ENCODE data around the gene TIAL1.
"Not testable (repeated sequence)": the region's sequence is repeated elsewhere in the genome, so short reads cannot be mapped to it uniquely, and the experiment has no call there.

Gene TIAL1

DNA sequence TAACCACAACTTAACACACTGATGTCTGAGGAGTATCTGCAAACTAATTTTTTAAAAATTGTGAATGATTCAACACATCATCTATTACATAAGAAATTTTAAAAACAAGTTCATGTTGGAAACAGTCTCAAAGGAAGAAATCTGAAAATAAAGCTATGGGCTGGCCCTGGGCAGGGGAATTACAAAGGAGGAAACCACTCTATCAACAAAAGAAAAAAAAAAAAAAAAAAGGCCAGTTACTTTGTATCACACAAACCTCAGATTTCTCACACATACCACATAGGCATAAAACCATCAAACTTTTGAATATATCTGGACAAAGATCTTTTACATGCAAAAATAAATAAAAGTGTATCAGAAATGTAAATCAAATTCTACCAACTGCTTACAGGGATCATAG is 20.8 kb downstream of the TIAL1 start:
- TF ChIP-seq, protein P1, sequence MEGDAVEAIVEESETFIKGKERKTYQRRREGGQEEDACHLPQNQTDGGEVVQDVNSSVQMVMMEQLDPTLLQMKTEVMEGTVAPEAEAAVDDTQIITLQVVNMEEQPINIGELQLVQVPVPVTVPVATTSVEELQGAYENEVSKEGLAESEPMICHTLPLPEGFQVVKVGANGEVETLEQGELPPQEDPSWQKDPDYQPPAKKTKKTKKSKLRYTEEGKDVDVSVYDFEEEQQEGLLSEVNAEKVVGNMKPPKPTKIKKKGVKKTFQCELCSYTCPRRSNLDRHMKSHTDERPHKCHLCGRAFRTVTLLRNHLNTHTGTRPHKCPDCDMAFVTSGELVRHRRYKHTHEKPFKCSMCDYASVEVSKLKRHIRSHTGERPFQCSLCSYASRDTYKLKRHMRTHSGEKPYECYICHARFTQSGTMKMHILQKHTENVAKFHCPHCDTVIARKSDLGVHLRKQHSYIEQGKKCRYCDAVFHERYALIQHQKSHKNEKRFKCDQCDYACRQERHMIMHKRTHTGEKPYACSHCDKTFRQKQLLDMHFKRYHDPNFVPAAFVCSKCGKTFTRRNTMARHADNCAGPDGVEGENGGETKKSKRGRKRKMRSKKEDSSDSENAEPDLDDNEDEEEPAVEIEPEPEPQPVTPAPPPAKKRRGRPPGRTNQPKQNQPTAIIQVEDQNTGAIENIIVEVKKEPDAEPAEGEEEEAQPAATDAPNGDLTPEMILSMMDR (IDR thresholded peaks at IDR 0.05): no peak
- Histone ChIP-seq H3K4me3 (no peak overlapping the region), H3K27ac (no peak overlapping the region), H3K4me1 (no peaks in the 10 kb centered on the region), H3K9me3 (no peaks in the 10 kb centered on the region), H3K36me3 (peaks cover 68 to 86% (median 72%) of the 10 kb centered on the region in 3 donors), H3K27me3 (no peaks in the 10 kb centered on the region)
- no peak for DNase-seq
- intact Hi-C loops (cut with DNase I; ENCODE audit: low total_unique reads): loop anchor here (10.0 kb wide), 1 partner anchor 381 kb away; no protein-coding TSS in a partner anchor

DNA sequence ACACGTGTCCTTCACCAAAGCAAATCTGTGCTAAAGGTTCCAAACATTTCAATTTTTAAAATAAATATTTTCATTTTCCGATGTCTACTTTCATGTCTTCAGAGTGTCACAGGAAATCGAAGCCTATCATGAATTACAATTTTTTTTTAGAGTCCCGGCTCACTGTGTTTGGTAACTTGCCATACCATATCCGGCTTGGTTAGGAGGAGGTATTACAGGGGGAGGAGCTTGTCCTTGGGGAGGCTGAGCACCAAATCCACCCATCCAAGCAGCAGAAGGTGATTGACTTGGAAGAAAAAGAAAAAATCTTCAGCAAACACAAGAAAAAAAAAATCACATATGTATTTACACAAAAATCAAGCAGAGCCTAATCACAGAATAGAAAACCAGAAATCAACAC is 21.3 kb downstream of the TIAL1 start:
- H3K36me3 ChIP-seq: peaks cover 68 to 86% (median 72%) of the 10 kb centered on the region in 3 donors
- H3K27ac ChIP-seq: no peak overlapping the region
- no peaks in the 10 kb centered on the region for H3K9me3 ChIP-seq
- no peaks in the 10 kb centered on the region for H3K4me1 ChIP-seq
- no peak for DNase-seq
- TF ChIP-seq, protein P1 (IDR thresholded peaks at IDR 0.05): no peak
- H3K4me3 ChIP-seq: no peak overlapping the region
- intact Hi-C loops (cut with DNase I; ENCODE audit: low total_unique reads): loop anchor here (10.0 kb wide), 1 partner anchor 381 kb away; no protein-coding TSS in a partner anchor
- H3K27me3 ChIP-seq: no peaks in the 10 kb centered on the region

DNA sequence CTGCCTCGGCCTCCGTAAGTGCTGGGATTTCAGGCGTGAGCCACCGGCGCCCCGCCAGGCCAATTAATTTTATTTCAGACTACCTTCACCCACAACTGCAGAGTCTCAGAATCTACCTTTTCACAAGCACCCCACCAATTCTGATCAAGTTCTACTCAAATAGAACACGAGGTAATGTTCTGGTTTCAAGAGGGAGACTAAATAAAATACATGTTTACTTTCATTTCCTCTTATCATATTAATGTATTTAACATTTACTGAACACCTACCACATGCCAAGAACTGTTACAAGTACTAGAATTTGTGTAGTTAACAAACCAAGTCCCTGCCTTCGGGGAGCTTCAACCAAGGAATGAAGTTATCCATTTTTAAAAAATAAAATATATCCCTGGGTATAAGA is 28.8 kb downstream of the TIAL1 start:
- intact Hi-C loops (cut with DNase I; ENCODE audit: low total_unique reads): no loop called here
- DNase-seq: no peak
- Histone ChIP-seq H3K27ac (no peak overlapping the region), H3K4me3 (no peak overlapping the region), H3K9me3 (no peaks in the 10 kb centered on the region), H3K36me3 (peaks cover 9 to 16% (median 11%) of the 10 kb centered on the region in 3 donors), H3K4me1 (no peaks in the 10 kb centered on the region), H3K27me3 (no peaks in the 10 kb centered on the region)
- TF ChIP-seq, protein P1 (IDR thresholded peaks at IDR 0.05): no peak

DNA sequence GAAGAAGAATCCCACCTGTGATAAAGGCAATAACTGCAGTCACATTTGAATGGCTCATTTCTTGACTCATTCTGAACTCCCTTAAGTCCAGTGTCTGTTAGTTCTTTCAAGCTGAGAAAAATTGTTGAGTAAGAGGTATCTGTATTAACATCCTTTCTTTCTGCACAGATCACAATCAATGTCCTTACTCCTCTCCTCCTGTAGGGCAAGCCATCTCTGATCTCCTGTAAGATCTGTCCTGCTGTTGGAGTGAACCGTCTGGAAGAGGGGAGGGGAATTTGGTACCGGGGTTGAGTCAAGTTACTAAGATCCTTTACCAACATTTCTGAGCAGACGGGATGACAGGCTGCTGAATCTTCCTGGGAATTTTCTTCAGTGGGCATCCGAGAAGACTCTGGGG is 34.7 kb downstream of the TIAL1 start:
- H3K27ac ChIP-seq: no peak overlapping the region
- DNase-seq: no peak
- intact Hi-C loops (cut with DNase I; ENCODE audit: low total_unique reads): no loop called here
- no peaks in the 10 kb centered on the region for H3K36me3 ChIP-seq
- no peaks in the 10 kb centered on the region for H3K9me3 ChIP-seq
- H3K4me1 ChIP-seq: no peaks in the 10 kb centered on the region
- H3K27me3 ChIP-seq: no peaks in the 10 kb centered on the region
- H3K4me3 ChIP-seq: no peak overlapping the region
- TF ChIP-seq, protein P1 (IDR thresholded peaks at IDR 0.05): no peak

DNA sequence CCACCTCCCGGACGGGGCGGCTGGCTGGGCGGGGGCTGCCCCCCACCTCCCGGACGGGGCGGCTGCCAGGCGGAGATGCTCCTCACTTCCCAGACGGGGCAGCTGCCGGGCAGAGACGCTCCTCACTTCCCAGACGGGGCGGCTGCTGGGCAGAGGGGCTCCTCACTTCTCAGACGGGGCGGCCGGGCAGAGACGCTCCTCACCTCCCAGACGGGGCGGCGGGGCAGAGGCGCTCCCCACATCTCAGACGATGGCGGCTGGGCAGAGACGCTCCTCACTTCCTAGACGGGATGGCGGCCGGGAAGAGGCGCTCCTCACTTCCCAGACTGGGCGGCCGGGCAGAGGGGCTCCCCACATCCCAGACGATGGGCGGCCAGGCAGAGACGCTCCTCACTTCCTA is 37.3 kb downstream of the TIAL1 start:
- intact Hi-C loops (cut with DNase I; ENCODE audit: low total_unique reads); H3K27ac ChIP-seq; H3K4me3 ChIP-seq; H3K9me3 ChIP-seq; DNase-seq; H3K36me3 ChIP-seq; H3K4me1 ChIP-seq; H3K27me3 ChIP-seq: not testable (repeated sequence)

DNA sequence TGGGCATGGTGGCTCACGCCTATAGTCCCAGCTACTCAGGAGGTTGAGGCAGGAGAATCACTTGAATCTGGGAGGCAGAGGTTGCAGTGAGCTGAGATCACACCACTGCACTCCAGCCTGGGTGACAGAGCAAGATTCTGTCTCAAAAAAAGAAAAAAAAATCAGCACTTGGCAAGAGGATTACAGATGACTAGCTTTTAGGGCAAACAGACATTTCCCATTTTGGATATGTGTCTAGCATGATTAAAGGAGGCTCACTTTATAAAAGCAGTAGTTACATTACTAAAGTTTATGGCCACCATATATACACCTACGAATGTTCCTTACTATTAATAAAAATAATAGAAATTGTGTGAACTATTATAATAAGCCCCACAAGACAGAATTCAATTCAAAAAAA is 40.7 kb downstream of the TIAL1 start:
- H3K9me3 ChIP-seq; H3K27me3 ChIP-seq; H3K27ac ChIP-seq; H3K36me3 ChIP-seq; DNase-seq; H3K4me3 ChIP-seq; H3K4me1 ChIP-seq; intact Hi-C loops (cut with DNase I; ENCODE audit: low total_unique reads): not testable (repeated sequence)

DNA sequence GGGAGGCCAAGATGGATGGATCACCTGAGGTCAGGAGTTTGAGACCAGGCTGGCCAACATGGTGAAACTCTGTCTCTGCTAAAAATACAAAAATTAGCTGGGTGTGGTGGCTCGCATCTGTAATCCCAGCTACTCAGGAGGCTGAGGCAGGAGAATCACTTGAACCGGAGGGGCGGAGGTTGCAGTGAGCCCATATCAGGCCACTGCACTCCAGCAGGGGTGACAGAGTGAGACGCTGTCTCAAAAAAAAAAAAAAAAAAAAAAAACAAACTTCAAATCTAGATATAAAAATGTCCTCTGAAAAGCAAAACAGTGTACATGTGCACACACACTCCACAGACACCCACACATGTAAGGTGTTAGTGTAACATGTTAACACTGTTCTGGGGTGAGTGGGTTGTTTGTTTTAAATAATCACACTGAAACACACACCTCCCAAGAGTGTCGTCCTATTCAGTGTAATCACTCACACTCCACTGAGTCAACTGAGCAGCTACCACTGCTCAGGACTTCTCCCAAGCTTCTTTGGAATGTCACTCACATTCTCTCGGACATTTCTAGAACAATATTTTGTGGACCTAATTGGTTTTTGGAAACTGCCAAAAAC is 41.5 kb downstream of the TIAL1 start:
- H3K27me3 ChIP-seq: no peaks in the 10 kb centered on the region
- no peaks in the 10 kb centered on the region for H3K36me3 ChIP-seq
- intact Hi-C loops (cut with DNase I; ENCODE audit: low total_unique reads): no loop called here
- H3K4me1 ChIP-seq: no peaks in the 10 kb centered on the region
- no peak for DNase-seq
- TF ChIP-seq, protein P1 (IDR thresholded peaks at IDR 0.05): no peak
- H3K4me3 ChIP-seq: no peak overlapping the region
- H3K9me3 ChIP-seq: no peaks in the 10 kb centered on the region
- no peak overlapping the region for H3K27ac ChIP-seq
